Uterus (tissue), 4 donors: ENCODE results near the gene SETSIP. TPM values are rescaled to one million over a fixed set of nuclear protein-coding genes. Genes with fewer than 3 reads are reported as not detected.
"Not testable (repeated sequence)": the region's sequence is repeated elsewhere in the genome, so short reads cannot be mapped to it uniquely, and the experiment has no call there.

Experiments used
- DNase-seq, 2 donors: peaks; one replicate each; pipeline ENCODE4 v3.0.0-alpha.2; 2019 to 2020
- H3K27ac ChIP-seq, 2 donors: fragments of 200-600 bp; sonication (generic); 1 replicate in 1 of 2; 2 replicates in 1 of 2; pipeline ENCODE4 v1.5.1; 2016 to 2018
- H3K27me3 ChIP-seq, 2 donors: fragments of 200-600 bp; sonication (generic); one replicate each; pipeline ENCODE4 v1.5.1; 2018 to 2019; ENCODE audit warnings: control low read depth in 1 of 2
- H3K36me3 ChIP-seq, 2 donors: fragments of 200-600 bp; sonication (generic); one replicate each; pipeline ENCODE4 v1.5.1; 2019; ENCODE audit warnings: control low read depth in 1 of 2
- H3K4me1 ChIP-seq, 2 donors: fragments of 200-600 bp; sonication (generic); one replicate each; pipeline ENCODE4 v1.5.1; 2018 to 2019; ENCODE audit warnings: control low read depth in 1 of 2
- H3K4me3 ChIP-seq, 2 donors: fragments of 200-600 bp; sonication (generic); 1 replicate in 1 of 2; 2 replicates in 1 of 2; pipeline ENCODE4 v1.5.1; 2018 to 2019; ENCODE audit warnings: mild to moderate bottlenecking in 1 of 2
- H3K9me3 ChIP-seq, 2 donors: fragments of 200-600 bp; sonication (generic); one replicate each; pipeline ENCODE4 v1.5.1; 2019; ENCODE audit warnings: control low read depth in 1 of 2
- CTCF ChIP-seq, 4 experiments: fragments of 200-600 bp in 2 of 4; fragments of 450-650 bp in 2 of 4; sonication (generic) in 2 of 4; IDR thresholded peaks; one replicate each; pipeline ENCODE4 v1.5.1; 2016 to 2019; ENCODE audit warnings: antibody characterized with exemption in 4 of 4, mild to moderate bottlenecking in 2 of 4, moderate library complexity in 1 of 4
- POLR2A ChIP-seq, 2 donors: fragments of 450-650 bp; IDR thresholded peaks; one replicate each; pipeline ENCODE4 v1.6.1; 2016; ENCODE audit warnings: antibody characterized with exemption in 2 of 2, mild to moderate bottlenecking in 1 of 2, moderate library complexity in 1 of 2
- intact Hi-C: fragments of 100-400 bp; cut with DNase I; formaldehyde crosslinking; loops from one replicate; pipeline ENCODE4 v1.15.1; 2023; ENCODE audit warnings: low total_unique reads
- total RNA-seq, 4 donors: library from RNA; depleted of rRNA in 3 of 4; stranded (reverse); fragments of >200 nt in 3 of 4; gene quantifications; one replicate each; pipeline versions ENCODE4 v1.1.0 to v1.2.4, GENCODE V29; 2014 to 2023
- donor health status: DM: yes; HTN: yes; CAD: no.

Gene SETSIP
- total RNA-seq, 4 donors from 2014 or later = not detected

GRCh38 chr1:92029241-92029922 is 45.8 kb downstream of the SETSIP start:
- TF ChIP-seq POLR2A (IDR thresholded peaks at IDR 0.05) (no peak), CTCF (IDR thresholded peaks at IDR 0.05) (no peak)
- intact Hi-C loops = no loop called here
- no peak overlapping the region for H3K27ac ChIP-seq
- no peaks in the 10 kb centered on the region for H3K36me3 ChIP-seq
- H3K9me3 ChIP-seq = no peaks in the 10 kb centered on the region
- H3K4me3 ChIP-seq = peak overlapping the region in 1 of 2 donors; percentile 44
- no peaks in the 10 kb centered on the region for H3K27me3 ChIP-seq
- no peaks in the 10 kb centered on the region for H3K4me1 ChIP-seq
- DNase-seq = no peak

GRCh38 chr1:92026806-92027205 is 48.4 kb downstream of the SETSIP start:
- DNase-seq = no peak
- intact Hi-C loops = no loop called here

GRCh38 chr1:92026042-92026441 is 49.2 kb downstream of the SETSIP start:
- H3K27ac ChIP-seq, H3K4me1 ChIP-seq, intact Hi-C loops, DNase-seq, H3K27me3 ChIP-seq, H3K9me3 ChIP-seq, H3K4me3 ChIP-seq, H3K36me3 ChIP-seq: not testable (repeated sequence)

More at GRCh38 chr1:92026806-92027205, 48.4 kb downstream of the SETSIP start:
- TF ChIP-seq CTCF (IDR thresholded peaks at IDR 0.05) = no peak
- TF ChIP-seq POLR2A (IDR thresholded peaks at IDR 0.05) = no peak
- Histone ChIP-seq H3K4me3 (no peak overlapping the region), H3K4me1 (no peaks in the 10 kb centered on the region), H3K36me3 (no peaks in the 10 kb centered on the region), H3K27me3 (no peaks in the 10 kb centered on the region), H3K9me3 (no peaks in the 10 kb centered on the region), H3K27ac (no peak overlapping the region)

Other genes starting within 250 kb of the SETSIP start
- 100 to 1,000 TPM in 3 of 4 donors, 10 to 100 TPM in 1; 87.8 to 388 (median 212) TPM for gene TGFBR3, start 189.3 kb downstream of the SETSIP start, total RNA-seq
- under 1 TPM in 1 of 4 donors, not detected in 3; 0.14 TPM for gene BRDT, start 126.0 kb downstream of the SETSIP start, total RNA-seq
- 1 to 10 TPM in 2 of 4 donors, not detected in 2; 1.5 to 2.6 TPM for gene EPHX4, start 45.4 kb downstream of the SETSIP start, total RNA-seq
- gene BTBD8, start 4.9 kb upstream of the SETSIP start, total RNA-seq = 10 to 100 TPM in 1 of 4 donors, 1 to 10 TPM in 3; 3.7 to 15.2 (median 4.5) TPM
- gene C1orf146, start 142.5 kb upstream of the SETSIP start, total RNA-seq = not detected
- gene GLMN, start 223.6 kb upstream of the SETSIP start, total RNA-seq = 10 to 100 TPM in 3 of 4 donors, 1 to 10 TPM in 1; 2.0 to 24.6 (median 13.4) TPM
- gene RPAP2, start 223.6 kb upstream of the SETSIP start, total RNA-seq = 100 to 1,000 TPM in 1 of 4 donors, 10 to 100 TPM in 2, 1 to 10 TPM in 1; 7.6 to 131 (median 54.9) TPM